ENCODE data around the gene IL6. TPM values are rescaled to one million over a fixed set of nuclear protein-coding genes. Genes with fewer than 3 reads are reported as not detected.

The IL6 gene
- total and polyA plus RNA-seq, 2 of the 8 experiments (the other 6 are each of a cell fraction or from before 2014, with no cell fraction given): 0.12 to 0.41 TPM

DNA sequence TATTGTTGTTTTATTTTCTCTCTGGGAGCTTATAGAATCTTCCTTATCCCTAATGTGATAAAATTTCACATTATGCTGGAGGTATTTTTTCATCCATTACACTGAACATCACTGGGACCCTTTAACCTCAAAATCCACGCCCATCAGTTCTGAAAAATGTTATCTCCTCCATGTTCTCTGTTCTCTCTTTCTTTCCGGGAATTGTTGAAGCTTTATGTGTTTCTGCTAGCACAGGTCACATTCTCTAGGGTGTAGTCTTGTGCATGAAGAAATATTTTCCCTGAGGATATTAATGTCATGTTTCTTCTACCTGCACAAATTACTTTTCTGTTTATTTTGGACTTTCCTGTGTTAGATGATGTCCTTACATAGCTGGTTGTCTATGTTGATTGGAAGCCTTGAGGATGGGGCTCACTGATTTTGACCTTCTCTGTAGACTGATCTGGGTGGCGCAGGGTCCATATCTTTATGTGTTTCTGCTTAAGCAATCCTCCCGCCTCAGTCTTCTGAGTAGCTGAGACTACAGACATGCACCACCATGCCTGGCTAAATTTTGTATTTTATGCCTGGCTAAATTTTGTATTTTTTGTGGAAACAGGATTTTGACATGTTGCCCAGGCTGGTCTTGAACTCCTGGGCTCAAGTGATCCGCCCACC is 31.4 kb upstream of the IL6 start:
- Histone ChIP-seq H2AK5ac (ENCODE audit: low read depth, low read length) (no peak overlapping the region), H2AFZ (ENCODE audit: low read length) (no peak overlapping the region), H3K23me2 (ENCODE audit: low read depth, low read length) (no peaks in the 10 kb centered on the region), H3K79me1 (ENCODE audit: low read depth, low read length) (no peaks in the 10 kb centered on the region), H4K20me1 (replicated peaks in 1 of 2; ENCODE audit: control insufficient read depth in 1 of 2, insufficient read depth in 2 of 2, low read length in 2 of 2) (no peaks in the 10 kb centered on the region), H3K36me3 (ENCODE audit: control insufficient read depth in 2 of 4, insufficient read depth in 4 of 4, low read length in 3 of 4) (no peaks in the 10 kb centered on the region), H3K27me3 (replicated peaks in 1 of 4; ENCODE audit: control insufficient read depth in 3 of 4, extremely low read depth in 1 of 4, insufficient read depth in 3 of 4, low read length in 3 of 4) (no peaks in the 10 kb centered on the region), H3K4me1 (replicated peaks in 1 of 4; ENCODE audit: control insufficient read depth in 3 of 4, insufficient read depth in 4 of 4, low read length in 3 of 4) (0 out of 7 replicates have a peak, but pooled peaks cover 0 to 2% (median 0%) of the 10 kb centered on the region in 4 experiments), H4K8ac (ENCODE audit: extremely low read depth, insufficient read depth, low read length) (no peak overlapping the region), H4K5ac (ENCODE audit: insufficient read length, low read depth, low read length) (no peak overlapping the region), H3K79me2 (ENCODE audit: control insufficient read depth in 1 of 2, insufficient read depth in 2 of 2, low read length in 2 of 2) (no peaks in the 10 kb centered on the region), H3K9me3 (ENCODE audit: insufficient read depth in 2 of 2, low read depth in 1 of 2, low read length in 1 of 2) (no peaks in the 10 kb centered on the region), H3K27ac (ENCODE audit: low read depth, low read length) (no peak overlapping the region), H4K91ac (replicated peaks; ENCODE audit: insufficient read length, low read length) (no peak overlapping the region), H3K4ac (replicated peaks; ENCODE audit: insufficient read length, low read depth, low read length) (no peak overlapping the region), H3K18ac (ENCODE audit: extremely low read depth, low read length) (no peak overlapping the region), H2BK120ac (replicated peaks; ENCODE audit: low read depth, low read length) (no peak overlapping the region), H2BK20ac (ENCODE audit: low read length) (no peak overlapping the region), H3K14ac (ENCODE audit: insufficient read length) (no peak overlapping the region), H3K4me3 (ENCODE audit: extremely low read depth in 1 of 4, insufficient read depth in 2 of 4, low read depth in 3 of 4, low read length in 4 of 4) (no peak overlapping the region), H2BK5ac (ENCODE audit: low read depth, low read length) (no peak overlapping the region), H2BK12ac (ENCODE audit: low read depth, low read length) (no peak overlapping the region), H3K4me2 (ENCODE audit: insufficient read depth in 1 of 2, low read depth in 2 of 2, low read length in 2 of 2) (no peak overlapping the region), H3K56ac (replicated peaks; ENCODE audit: insufficient read length, low read depth, low read length) (no peak overlapping the region), H2BK15ac (ENCODE audit: low read length) (no peak overlapping the region), H3K9ac (replicated peaks in 1 of 4; ENCODE audit: extremely low read depth in 1 of 4, low read depth in 3 of 4, low read length in 3 of 4) (no peak overlapping the region), H3K23ac (ENCODE audit: insufficient read length) (no peak overlapping the region)
- no peak for DNase-seq (ENCODE audit: low read depth in 1 of 2, low spot score in 2 of 2)
- CTCF ChIA-PET (ENCODE audit: partially characterized antibody): interaction anchor here (0.8 to 2.8 kb wide), 7 partner anchors 26 to 135 kb away, joined by 3 to 9 read pairs (median 4); partner anchors contain the start of gene IL6
- FAIRE-seq: no peak
- WGBS, 2 experiments (ENCODE audit: extremely low coverage in 1 of 2, insufficient coverage in 1 of 2, insufficient read length in 1 of 2, insufficient replicate concordance in 2 of 2, low coverage in 1 of 2, low lambda C conversion rate in 2 of 2, missing lambda C conversion rate in 1 of 2): 93% methylated on average over 5 of the region's 5 CpGs; no CpG with 5 or more reads in 1 of the 2 experiments
- POLR2A ChIA-PET (ENCODE audit: partially characterized antibody): interaction anchor here (1.0 kb wide), 1 partner anchor 12 kb away, joined by 3 read pairs; no protein-coding TSS in a partner anchor
- TF ChIP-seq, protein P1, sequence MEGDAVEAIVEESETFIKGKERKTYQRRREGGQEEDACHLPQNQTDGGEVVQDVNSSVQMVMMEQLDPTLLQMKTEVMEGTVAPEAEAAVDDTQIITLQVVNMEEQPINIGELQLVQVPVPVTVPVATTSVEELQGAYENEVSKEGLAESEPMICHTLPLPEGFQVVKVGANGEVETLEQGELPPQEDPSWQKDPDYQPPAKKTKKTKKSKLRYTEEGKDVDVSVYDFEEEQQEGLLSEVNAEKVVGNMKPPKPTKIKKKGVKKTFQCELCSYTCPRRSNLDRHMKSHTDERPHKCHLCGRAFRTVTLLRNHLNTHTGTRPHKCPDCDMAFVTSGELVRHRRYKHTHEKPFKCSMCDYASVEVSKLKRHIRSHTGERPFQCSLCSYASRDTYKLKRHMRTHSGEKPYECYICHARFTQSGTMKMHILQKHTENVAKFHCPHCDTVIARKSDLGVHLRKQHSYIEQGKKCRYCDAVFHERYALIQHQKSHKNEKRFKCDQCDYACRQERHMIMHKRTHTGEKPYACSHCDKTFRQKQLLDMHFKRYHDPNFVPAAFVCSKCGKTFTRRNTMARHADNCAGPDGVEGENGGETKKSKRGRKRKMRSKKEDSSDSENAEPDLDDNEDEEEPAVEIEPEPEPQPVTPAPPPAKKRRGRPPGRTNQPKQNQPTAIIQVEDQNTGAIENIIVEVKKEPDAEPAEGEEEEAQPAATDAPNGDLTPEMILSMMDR (IDR thresholded peaks at IDR 0.05; ENCODE audit: control extremely low read depth in 1 of 3, insufficient read depth in 1 of 3, low read depth in 1 of 3, low read length in 3 of 3): no peak
- TF ChIP-seq EP300 (IDR thresholded peaks at IDR 0.05; ENCODE audit: borderline replicate concordance in 1 of 2, low read depth in 2 of 2, low read length in 2 of 2) (no peak), EGR1 (IDR thresholded peaks at IDR 0.05; ENCODE audit: borderline replicate concordance, low read depth, low read length) (no peak), BRCA1 (IDR thresholded peaks at IDR 0.05; ENCODE audit: low read depth, low read length) (no peak), TAF1 (IDR thresholded peaks at IDR 0.05; ENCODE audit: low read depth, low read length) (no peak), ZNF274 (IDR thresholded peaks at IDR 0.05; ENCODE audit: borderline replicate concordance, extremely low read depth, low read length) (no peak)
- TF ChIP-seq, protein P2, sequence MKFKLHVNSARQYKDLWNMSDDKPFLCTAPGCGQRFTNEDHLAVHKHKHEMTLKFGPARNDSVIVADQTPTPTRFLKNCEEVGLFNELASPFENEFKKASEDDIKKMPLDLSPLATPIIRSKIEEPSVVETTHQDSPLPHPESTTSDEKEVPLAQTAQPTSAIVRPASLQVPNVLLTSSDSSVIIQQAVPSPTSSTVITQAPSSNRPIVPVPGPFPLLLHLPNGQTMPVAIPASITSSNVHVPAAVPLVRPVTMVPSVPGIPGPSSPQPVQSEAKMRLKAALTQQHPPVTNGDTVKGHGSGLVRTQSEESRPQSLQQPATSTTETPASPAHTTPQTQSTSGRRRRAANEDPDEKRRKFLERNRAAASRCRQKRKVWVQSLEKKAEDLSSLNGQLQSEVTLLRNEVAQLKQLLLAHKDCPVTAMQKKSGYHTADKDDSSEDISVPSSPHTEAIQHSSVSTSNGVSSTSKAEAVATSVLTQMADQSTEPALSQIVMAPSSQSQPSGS (IDR thresholded peaks at IDR 0.05; ENCODE audit: low read length): no peak
